Activated CD8-positive, alpha-beta memory T cell treated with anti-CD3 and anti-CD28 coated beads for 36 hours (primary cell): ENCODE measurements around the gene ZMYM4. TPM values are rescaled to one million over a fixed set of nuclear protein-coding genes. Genes with fewer than 3 reads are reported as not detected.

Source experiments
- CTCF ChIA-PET: fragments of 350-600 bp; sonication (Branson Sonifier 250); formaldehyde crosslinking; loops from one replicate; lab custom pipeline; 2021; ENCODE audit warnings: antibody characterized with exemption; lab: Charles Lee
- POLR2A ChIA-PET: fragments of 350-600 bp; sonication (Branson Sonifier 250); formaldehyde crosslinking; loops from one replicate; lab custom pipeline; 2021; ENCODE audit warnings: antibody characterized with exemption; lab: Charles Lee
- total RNA-seq, 2 experiments: library from RNA; stranded (reverse); gene quantifications; one replicate each; pipeline ENCODE4 v1.2.3, GENCODE V29; 2021

ZMYM4 gene
- total RNA-seq, 2 experiments from 2014 or later, result 30.2 to 30.6 TPM

DNA sequence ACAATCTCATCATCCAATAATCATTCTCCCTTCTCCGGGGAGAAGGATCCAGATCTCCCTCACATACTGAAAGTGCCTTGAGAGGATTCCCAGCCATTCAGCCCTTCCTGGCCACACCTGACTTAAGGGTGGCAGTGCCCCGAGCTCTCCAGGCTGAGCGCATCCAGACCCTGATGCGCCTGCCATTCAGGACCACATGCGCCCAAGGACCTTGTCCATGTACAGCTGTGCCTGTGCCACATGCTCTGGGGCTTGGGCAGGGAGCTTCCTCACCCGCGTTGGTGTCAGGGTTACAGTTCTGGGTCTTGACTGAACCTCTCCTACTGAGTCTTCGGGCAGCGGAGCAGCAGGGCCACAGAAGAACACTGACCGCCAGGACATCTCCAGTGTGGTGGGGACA, 167.6 kb downstream of the ZMYM4 start:
- POLR2A ChIA-PET, result no interaction called here
- CTCF ChIA-PET, result interaction anchor here (1.3 kb wide), 1 partner anchor 13 kb away, joined by 4 read pairs; no protein-coding TSS in a partner anchor

DNA sequence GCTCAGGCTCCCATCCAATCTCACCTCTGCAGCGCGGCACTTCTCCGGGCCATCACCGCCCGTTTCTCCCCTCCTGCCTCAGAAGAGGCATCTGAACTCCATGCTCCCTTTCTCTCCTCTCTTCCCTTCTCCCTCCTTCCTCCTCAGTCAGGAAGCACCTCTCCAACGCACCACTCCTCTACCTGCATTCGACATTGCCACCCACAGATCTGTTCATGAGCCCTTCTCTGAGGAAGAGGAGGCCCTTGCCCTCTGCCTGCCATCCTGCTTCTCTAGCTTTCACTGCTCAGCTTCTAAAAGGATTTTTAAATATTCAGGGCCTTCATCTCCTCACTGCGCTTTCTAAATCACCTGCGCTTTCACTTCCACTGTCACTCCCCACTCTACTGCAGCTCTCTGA, 168.7 kb downstream of the ZMYM4 start:
- ChIA-PET POLR2A (no interaction called here), CTCF (interaction anchor here (1.2 to 1.3 kb wide), 2 partner anchors 12 to 72 kb away, joined by 3 to 4 read pairs; no protein-coding TSS in a partner anchor)

DNA sequence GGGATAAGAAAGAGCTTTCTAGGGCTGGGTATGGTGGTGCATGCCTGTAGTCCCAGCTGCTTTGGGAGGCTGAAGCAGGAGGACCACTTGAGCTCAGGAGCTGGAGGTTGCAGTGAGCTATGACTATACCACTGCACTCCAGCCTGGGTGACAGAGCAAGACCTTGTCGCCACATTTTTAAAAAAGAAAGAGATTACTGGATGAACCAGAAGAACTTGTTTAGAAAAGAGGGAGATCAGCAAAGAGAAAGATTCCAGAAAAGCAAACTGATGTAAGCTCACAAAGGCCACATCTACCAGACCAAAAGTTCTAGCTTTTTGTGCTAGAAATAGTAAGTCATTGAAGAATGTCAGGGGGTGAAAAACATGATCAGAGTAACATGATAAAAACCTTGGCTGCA, 171.1 kb downstream of the ZMYM4 start:
- POLR2A ChIA-PET, result no interaction called here

DNA sequence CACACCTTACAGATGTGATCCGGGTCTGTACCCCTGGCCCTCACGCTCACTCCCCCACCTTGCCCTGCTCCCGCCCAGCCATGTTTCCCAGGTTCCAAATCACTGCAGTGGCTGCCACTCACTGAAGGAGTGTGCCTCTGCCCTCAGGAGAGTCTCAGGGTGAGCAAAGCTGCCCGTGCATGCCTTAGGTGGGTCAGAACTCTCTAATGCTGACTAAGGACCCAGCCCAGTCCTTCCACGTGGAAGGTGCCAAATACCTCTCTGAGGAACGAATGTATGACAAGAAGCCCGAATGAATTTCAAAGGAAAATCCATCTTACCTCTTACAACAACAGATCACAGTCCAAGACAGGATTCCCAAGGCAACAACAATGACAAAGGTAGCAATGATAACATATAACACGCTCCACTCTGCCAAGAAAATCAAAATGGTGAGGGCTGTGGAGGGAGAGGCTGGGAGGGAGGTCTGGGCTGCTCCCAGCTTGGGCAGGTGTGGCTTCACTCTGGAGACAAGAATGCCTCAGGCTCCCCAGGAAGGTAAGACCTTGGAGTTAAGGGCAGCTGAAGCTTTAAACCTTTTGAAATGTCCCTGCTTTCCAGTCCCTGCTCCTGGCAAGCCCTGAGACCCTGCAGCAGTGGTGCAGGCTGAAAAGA, 173.5 kb downstream of the ZMYM4 start:
- ChIA-PET POLR2A (no interaction called here), CTCF (no interaction called here)

More for the DNA sequence above, 171.1 kb downstream of the ZMYM4 start:
- CTCF ChIA-PET, result no interaction called here

DNA sequence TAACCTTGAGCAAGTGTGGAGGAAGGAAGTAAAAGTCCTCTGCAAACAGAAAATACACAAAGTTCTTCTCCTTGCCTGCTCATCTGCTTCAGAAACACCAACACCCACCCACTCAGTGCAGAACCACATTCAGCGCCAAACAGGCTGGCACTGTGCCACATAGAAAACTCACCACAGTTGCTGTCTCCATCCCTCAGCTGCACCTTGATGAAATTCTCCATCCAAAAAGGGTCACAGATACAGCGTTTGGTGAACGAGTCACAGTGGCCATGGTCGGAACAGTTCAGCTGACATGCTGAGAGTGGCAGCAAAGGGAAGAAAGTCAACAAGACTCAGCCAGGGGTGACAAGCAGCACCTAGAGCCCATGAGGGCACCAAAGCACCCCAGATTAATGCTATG, 174.2 kb downstream of the ZMYM4 start:
- CTCF ChIA-PET, result interaction anchor here (1.6 kb wide), 1 partner anchor 122 kb away, joined by 5 read pairs; no protein-coding TSS in a partner anchor
- POLR2A ChIA-PET, result no interaction called here

- CTCF ChIA-PET, result interaction anchor here (0.8 to 1.6 kb wide), 4 partner anchors 15 to 125 kb away, joined by 3 to 5 read pairs (median 4); no protein-coding TSS in a partner anchor
- POLR2A ChIA-PET, result interaction anchor here (0.6 kb wide), 1 partner anchor 364 kb away, joined by 4 read pairs; no protein-coding TSS in a partner anchor
Observed at GRCh38 chr1:35443768-35444518, 175.4 kb downstream of the ZMYM4 start.

GRCh38 chr1:35444519-35444774, 175.9 kb downstream of the ZMYM4 start:
- CTCF ChIA-PET, result interaction anchor here (1.5 kb wide), 1 partner anchor 120 kb away, joined by 5 read pairs; no protein-coding TSS in a partner anchor
- POLR2A ChIA-PET, result no interaction called here

- ChIA-PET CTCF (interaction anchor here (0.8 kb wide), 1 partner anchor 9 kb away, joined by 4 read pairs; no protein-coding TSS in a partner anchor), POLR2A (interaction anchor here (0.6 kb wide), 1 partner anchor 312 kb away, joined by 5 read pairs; no protein-coding TSS in a partner anchor)
Observed at GRCh38 chr1:35447278-35447677, 178.8 kb downstream of the ZMYM4 start.

GRCh38 chr1:35448344-35448801, 179.9 kb downstream of the ZMYM4 start:
- ChIA-PET CTCF (interaction anchor here (1.3 to 6.0 kb wide), 2 partner anchors 12 to 117 kb away, joined by 4 to 42 read pairs; no protein-coding TSS in a partner anchor), POLR2A (no interaction called here)

DNA sequence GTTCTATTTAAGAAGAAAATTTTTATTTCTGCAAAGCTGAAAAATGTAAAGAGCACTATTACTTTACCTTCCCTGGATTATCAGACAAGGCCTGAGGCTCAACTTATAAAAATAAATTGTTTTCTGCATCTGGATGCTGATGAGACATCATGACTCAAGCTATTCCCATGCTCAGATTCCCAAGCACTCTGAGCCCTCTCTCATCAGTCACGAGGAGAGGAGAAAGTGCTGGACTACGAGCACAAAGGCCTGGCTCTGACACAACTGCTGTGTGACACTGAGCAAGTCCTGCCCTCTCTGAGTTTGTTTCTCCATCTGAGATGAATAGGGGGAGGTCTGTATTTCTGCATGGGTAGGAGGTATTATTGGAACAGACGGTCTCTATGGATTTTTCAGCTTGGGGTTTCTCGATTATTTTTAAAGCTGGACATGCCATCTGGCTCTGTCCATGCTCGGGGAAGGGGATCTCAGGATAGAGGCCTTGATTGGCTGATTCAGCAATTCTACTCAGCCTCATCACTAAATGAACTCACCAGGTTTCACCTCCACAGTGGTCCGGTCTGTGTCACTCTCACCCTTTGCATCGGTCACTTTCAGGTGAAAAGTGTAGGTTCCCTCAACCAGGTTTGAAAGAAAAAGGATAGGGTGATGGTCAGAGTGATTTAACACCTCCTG, 181.0 kb downstream of the ZMYM4 start:
- POLR2A ChIA-PET, result no interaction called here
- CTCF ChIA-PET, result interaction anchor here (1.3 to 6.0 kb wide), 4 partner anchors 13 to 115 kb away, joined by 4 to 42 read pairs (median 8); no protein-coding TSS in a partner anchor

- ChIA-PET POLR2A (interaction anchor here (0.6 to 0.9 kb wide), 2 partner anchors 106 to 184 kb away, joined by 3 to 4 read pairs; partner anchors contain the start of gene KIAA0319L), CTCF (interaction anchor here (1.0 to 6.0 kb wide), 21 partner anchors 9 to 319 kb away, joined by 3 to 42 read pairs (median 6); partner anchors contain the start of genes CLSPN, KIAA0319L, NCDN and TFAP2E)
Observed at GRCh38 chr1:35451125-35451528, 182.6 kb downstream of the ZMYM4 start.

GRCh38 chr1:35452106-35452774, 183.7 kb downstream of the ZMYM4 start:
- ChIA-PET POLR2A (interaction anchor here (0.5 kb wide), 1 partner anchor 431 kb away, joined by 3 read pairs; the partner anchor contains the start of gene AGO1), CTCF (interaction anchor here (0.7 to 6.0 kb wide), 14 partner anchors 8 to 318 kb away, joined by 3 to 42 read pairs (median 8); partner anchors contain the start of genes CLSPN, KIAA0319L, NCDN and TFAP2E)

DNA sequence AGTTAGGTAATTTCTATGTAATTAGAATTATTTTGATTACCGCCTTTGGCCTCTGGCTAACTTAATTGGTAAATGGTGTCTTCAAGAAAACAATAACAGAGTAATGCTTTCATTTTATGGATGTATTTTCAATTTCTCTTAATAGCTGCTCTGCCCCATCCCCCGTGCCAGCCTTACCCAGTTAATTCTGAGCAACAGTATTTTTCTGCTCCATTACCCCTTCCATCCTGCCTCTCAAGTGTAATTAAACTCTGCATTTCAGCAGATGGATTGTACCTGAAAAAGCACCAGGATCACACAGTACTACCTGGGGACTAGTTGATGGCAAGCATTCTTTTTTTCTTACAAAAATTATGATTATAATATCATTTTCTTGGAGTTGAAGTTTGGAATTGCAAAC, 184.5 kb downstream of the ZMYM4 start:
- ChIA-PET POLR2A (no interaction called here), CTCF (interaction anchor here (0.8 to 6.0 kb wide), 4 partner anchors 93 to 116 kb away, joined by 4 to 42 read pairs (median 22); partner anchors contain the start of genes KIAA0319L and NCDN)

DNA sequence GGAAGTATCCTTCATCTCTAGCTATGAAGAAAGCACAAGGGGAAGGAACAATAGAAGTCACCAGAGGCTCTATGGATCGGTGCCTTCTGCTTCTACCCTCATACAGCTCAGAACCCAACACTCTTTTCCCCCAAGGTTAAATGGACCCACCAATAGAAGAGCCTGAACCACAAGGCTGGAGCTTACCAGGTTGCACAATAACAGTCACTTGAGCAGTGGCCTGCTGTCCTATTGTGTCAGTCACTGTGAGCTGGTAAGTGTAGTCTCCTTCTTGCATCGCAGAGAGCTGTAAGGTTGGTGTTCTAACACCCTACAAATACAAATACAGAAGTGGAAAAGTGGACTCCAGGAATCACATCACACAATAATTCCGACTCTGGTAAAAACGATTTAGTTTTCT, 185.7 kb downstream of the ZMYM4 start:
- POLR2A ChIA-PET, result interaction anchor here (0.6 kb wide), 1 partner anchor 14 kb away, joined by 3 read pairs; no protein-coding TSS in a partner anchor
- CTCF ChIA-PET, result interaction anchor here (1.4 to 6.0 kb wide), 2 partner anchors 103 to 111 kb away, joined by 4 to 42 read pairs; partner anchors contain the start of genes KIAA0319L and NCDN

DNA sequence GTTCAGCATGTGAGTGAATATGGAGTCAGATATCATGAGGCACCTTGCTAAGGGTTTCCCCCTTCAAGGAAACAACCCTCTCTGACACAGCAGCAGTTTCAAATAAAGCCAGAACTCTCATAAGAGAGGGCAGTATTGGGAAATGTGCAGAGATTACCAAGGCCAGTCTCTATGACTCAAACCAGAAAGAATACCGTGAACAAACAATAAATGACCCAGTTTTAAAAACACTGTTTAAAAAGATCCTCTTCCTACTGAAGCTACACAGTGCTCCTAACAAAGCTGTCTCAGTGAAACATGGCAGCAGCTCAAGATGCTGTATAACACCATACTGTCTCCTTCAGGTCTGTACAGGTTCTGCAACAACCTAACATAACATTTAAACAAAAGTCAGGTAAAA, 186.1 kb downstream of the ZMYM4 start:
- ChIA-PET CTCF (interaction anchor here (0.6 to 1.4 kb wide), 3 partner anchors 103 to 135 kb away, joined by 3 to 4 read pairs (median 4); partner anchors contain the start of genes KIAA0319L and NCDN), POLR2A (no interaction called here)

- POLR2A ChIA-PET, result no interaction called here
- CTCF ChIA-PET, result no interaction called here
Observed at GRCh38 chr1:35460796-35461195, 192.3 kb downstream of the ZMYM4 start.

DNA sequence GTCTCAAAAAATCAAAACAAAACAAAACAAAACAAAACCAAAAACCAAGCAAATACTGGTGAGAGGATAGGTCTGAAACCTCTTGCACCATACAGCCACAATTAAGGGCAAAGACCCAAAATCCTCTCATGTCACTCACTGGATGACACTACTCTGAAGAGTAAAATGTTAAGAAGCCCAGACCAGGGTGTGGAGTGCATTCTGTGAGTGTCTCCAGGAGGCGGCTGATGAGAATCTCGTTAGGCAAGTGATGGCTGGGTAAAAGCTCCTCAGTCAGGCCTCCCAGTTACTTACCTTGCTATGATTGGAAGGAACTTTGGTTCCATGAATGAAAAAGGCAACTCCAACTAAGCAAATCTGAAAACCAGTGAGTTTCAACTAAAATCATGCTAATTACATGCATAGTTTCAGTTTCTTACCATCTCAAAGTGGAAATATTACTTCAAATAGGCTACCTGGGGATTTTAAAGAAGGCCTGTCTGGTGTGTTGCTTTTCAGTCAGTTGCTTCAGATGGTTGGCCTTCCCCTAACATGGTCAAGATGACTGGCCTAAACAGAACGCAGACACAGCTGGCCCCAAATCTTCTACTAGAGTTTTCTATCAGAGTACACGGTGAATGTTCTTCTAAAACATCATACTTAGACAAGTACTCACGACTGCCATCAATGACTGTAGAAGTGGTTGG, 193.6 kb downstream of the ZMYM4 start:
- CTCF ChIA-PET, result no interaction called here

GRCh38 chr1:35463232-35463631, 194.7 kb downstream of the ZMYM4 start:
- ChIA-PET POLR2A (no interaction called here), CTCF (no interaction called here)

More for the DNA sequence above, 193.6 kb downstream of the ZMYM4 start:
- POLR2A ChIA-PET, result no interaction called here
